GM18498 (cell line): ENCODE data around the gene CAV1.

Experiments
- ATAC-seq: cut with Tn5 transposase; IDR thresholded peaks from one replicate; pipeline ENCODE4 v1.9.1; 2021; ENCODE audit warnings: mild to moderate bottlenecking, moderate library complexity; ENCODE audit not compliant: unreplicated experiment

The CAV1 gene

DNA sequence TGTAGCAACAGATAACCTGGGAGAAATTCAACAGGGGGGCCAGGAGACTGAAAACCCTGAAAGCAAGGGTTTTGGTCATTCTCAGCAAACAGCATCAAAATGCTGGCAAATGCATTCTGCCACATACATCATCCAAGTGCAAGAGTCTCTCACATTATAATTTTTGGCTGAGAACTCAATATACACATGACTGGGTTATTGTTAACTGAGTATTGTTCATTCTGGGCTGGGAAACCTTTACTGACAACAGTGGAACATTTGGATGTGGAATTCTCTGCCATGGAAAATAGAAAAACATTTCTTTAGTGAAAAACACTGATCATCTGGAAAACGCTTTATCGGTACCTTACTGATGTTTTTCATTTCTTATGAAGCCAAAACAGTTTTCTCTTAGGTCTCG is 74.0 kb downstream of the CAV1 start:
- ATAC-seq = no peak

DNA sequence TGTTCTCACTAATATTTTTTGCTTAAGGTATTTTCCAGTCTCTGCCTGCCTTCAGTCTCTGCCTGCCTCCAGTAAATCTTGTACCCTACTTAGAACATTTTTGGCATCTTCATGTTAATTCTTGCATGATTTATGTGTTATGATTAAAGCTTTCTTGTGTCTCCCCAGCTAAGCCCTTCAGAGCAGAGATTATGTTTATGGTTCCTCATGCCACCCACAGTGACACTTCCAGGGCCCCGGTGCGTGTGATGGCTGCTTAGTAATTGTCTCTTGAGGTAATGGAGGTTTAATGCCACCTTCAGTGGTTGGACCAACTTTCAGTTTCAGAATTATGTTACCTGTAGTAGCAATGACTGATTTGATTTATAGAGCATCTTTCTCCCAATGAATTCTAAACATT is 76.6 kb downstream of the CAV1 start:
- no peak for ATAC-seq

DNA sequence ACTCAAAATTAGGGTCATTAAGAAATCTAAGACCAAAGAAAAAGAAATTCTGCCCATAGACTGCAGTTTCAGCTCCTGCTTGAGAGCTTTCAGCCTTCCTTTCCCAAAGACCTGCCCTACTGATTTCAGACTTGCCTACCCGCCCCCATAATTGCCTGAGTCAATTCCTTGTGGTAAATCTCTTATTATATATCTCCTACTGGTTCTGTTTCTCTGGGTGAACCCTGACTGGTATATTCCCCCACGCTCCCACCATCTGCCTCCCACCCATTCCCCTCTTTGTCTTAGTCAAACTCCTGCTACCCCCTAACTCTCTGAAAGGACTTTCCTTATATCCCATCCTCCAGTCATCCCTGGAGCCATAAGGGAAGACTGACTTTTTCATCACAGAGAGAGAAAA is 82.5 kb downstream of the CAV1 start:
- ATAC-seq = no peak

DNA sequence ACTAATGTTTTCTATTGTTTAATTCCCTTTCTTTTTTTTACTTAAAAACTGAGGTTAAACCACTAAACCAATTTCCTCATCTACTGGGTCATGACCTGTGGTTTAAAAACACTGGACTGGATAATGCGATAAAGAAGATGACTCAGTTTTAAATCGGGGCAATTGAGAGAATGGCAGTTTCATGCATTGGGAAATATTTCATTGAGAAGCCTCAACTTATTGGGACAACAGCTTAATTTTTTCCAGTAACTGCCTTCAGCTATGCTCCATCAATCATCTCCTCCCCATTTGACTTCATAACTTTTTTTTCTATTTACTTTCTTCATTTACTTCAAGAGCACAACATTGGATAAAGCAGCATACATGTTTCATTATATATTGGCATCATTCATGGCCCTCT is 85.4 kb downstream of the CAV1 start:
- ATAC-seq = no peak

DNA sequence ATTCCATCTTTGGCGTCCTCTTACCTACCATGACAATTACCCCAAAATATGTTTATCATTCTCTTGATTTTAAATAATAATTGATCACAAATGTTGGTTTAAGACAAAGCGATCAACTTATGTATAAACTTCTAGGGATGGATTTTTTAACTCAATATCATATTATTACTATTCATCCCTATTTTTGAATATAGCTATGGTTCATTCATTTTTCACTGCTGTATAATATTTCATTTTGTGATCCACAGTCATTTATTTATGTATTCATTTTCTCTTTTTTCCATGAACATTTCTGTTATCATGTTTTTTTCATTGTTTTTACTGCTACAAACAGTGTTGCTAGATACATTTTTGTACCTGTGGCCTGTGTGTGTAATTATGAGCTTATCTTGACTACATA is 85.9 kb downstream of the CAV1 start:
- no peak for ATAC-seq
